HepG2 (cell line): Measurements from ENCODE around the gene CYSRT1. TPM values are rescaled to one million over a fixed set of nuclear protein-coding genes. Genes with fewer than 3 reads are reported as not detected.

ENCODE experiments used
- FOXP4 ChIP-seq: sonication (generic); formaldehyde crosslinking; IDR thresholded peaks from 2 replicates; pipeline ENCODE4 v1.4.0; 2020; ENCODE audit warnings: missing genetic modification reagents
- IKZF4 ChIP-seq: sonication (generic); formaldehyde crosslinking; IDR thresholded peaks from 2 replicates; pipeline ENCODE4 v1.5.1; 2020; ENCODE audit warnings: borderline replicate concordance, mild to moderate bottlenecking, low read depth, missing genetic modification reagents; ENCODE audit errors: not compliant biosample characterization
- MAF1 ChIP-seq: sonication (generic); formaldehyde crosslinking; IDR thresholded peaks from 2 replicates; pipeline ENCODE4 v1.5.0; 2020; ENCODE audit warnings: missing genetic modification reagents, borderline replicate concordance
- PRMT3 ChIP-seq: sonication (generic); formaldehyde crosslinking; IDR thresholded peaks from 2 replicates; pipeline ENCODE4 v1.8.1; 2022; ENCODE audit warnings: low read depth, mild to moderate bottlenecking, moderate library complexity, missing genetic modification reagents, borderline replicate concordance
- RFX3 ChIP-seq: IDR thresholded peaks from 2 replicates; pipeline ENCODE4 v1.6.1; 2016; ENCODE audit warnings: missing biosample characterization, missing genetic modification reagents
- SMAD1 ChIP-seq: sonication (generic); formaldehyde crosslinking; IDR thresholded peaks from 2 replicates; pipeline ENCODE4 v1.4.0; 2020; ENCODE audit warnings: missing genetic modification reagents, low read depth, mild to moderate bottlenecking, borderline replicate concordance
- ZNF564 ChIP-seq: sonication (generic); formaldehyde crosslinking; IDR thresholded peaks from 2 replicates; pipeline ENCODE4 v1.8.1; 2023; ENCODE audit warnings: mild to moderate bottlenecking, missing genetic modification reagents
- ZNF574 ChIP-seq: sonication (generic); formaldehyde crosslinking; IDR thresholded peaks from 2 replicates; pipeline ENCODE4 v1.4.0; 2020; ENCODE audit warnings: missing genetic modification reagents
- ZNF687 ChIP-seq: sonication (generic); formaldehyde crosslinking; IDR thresholded peaks from 2 replicates; pipeline ENCODE4 v1.5.1; 2020; ENCODE audit warnings: mild to moderate bottlenecking, missing genetic modification reagents, moderate library complexity
- ZNF709 ChIP-seq: sonication (generic); formaldehyde crosslinking; IDR thresholded peaks from 2 replicates; pipeline ENCODE4 v1.5.0; 2020; ENCODE audit warnings: mild to moderate bottlenecking, missing genetic modification reagents
- polyA plus RNA-seq, 8 experiments: library from polyadenylated mRNA; depleted of rRNA in 3 of 8; stranded (reverse) in 7 of 8; unstranded in 1 of 8; fragments of >200 nt; fragmentation: Illumina TruSeq in 4 of 8; extraction: Trizol in 4 of 8; gene quantifications; 2 replicates each; pipeline versions ENCODE4 v1.2.1 to v1.2.3, GENCODE V29; 2011 to 2016; ENCODE audit warnings: low read depth in 4 of 8, missing spikeins in 1 of 8, mixed read lengths in 1 of 8; ENCODE audit not compliant: insufficient read depth in 1 of 8
- total RNA-seq, 5 experiments: library from RNA; depleted of rRNA; stranded (reverse); fragments of >200 nt; fragmentation: Illumina TruSeq; extraction: Trizol; gene quantifications; 2 replicates each; pipeline ENCODE4 v1.2.3, GENCODE V29; 2016; ENCODE audit warnings: low read depth in 1 of 5
- TF ChIP-seq, protein P1 (sequence below): IDR thresholded peaks from 2 replicates; pipeline ENCODE4 v1.6.1; 2018; ENCODE audit warnings: missing genetic modification reagents
- TF ChIP-seq, protein P2 (sequence below): sonication (generic); formaldehyde crosslinking; IDR thresholded peaks from 2 replicates; pipeline ENCODE4 v1.4.0; 2020; ENCODE audit warnings: missing genetic modification reagents, borderline replicate concordance
- TF ChIP-seq, protein P3 (sequence below): sonication (generic); formaldehyde crosslinking; IDR thresholded peaks from 2 replicates; pipeline ENCODE4 v1.8.0; 2022; ENCODE audit warnings: mild to moderate bottlenecking, missing genetic modification reagents, moderate library complexity

CYSRT1 gene
- total and polyA plus RNA-seq, 2 of the 13 experiments (the other 11 are each of a cell fraction or from before 2014, with no cell fraction given) = 1.5 to 2.1 TPM

GRCh38 chr9:137198902-137199283, 26.1 kb upstream of the CYSRT1 start (continued):
- TF ChIP-seq ZNF574 (CRISPR knock-in tag) (peak; percentile 24; the same call in 1 of the 2 replicates), PRMT3 (CRISPR knock-in tag) (no peak), ZNF709 (CRISPR knock-in tag) (0 out of 2 replicates have a peak, but pooled peaks have one; percentile 38), RFX3 (CRISPR knock-in tag) (no peak), MAF1 (CRISPR knock-in tag) (no peak), ZNF687 (CRISPR knock-in tag) (peak; percentile 36; the same call in 1 of the 2 replicates), ZNF564 (CRISPR knock-in tag) (no peak), FOXP4 (CRISPR knock-in tag) (no peak), IKZF4 (CRISPR knock-in tag) (peak; percentile 55), SMAD1 (no peak)
- TF ChIP-seq, protein P1, sequence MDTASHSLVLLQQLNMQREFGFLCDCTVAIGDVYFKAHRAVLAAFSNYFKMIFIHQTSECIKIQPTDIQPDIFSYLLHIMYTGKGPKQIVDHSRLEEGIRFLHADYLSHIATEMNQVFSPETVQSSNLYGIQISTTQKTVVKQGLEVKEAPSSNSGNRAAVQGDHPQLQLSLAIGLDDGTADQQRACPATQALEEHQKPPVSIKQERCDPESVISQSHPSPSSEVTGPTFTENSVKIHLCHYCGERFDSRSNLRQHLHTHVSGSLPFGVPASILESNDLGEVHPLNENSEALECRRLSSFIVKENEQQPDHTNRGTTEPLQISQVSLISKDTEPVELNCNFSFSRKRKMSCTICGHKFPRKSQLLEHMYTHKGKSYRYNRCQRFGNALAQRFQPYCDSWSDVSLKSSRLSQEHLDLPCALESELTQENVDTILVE (CRISPR knock-in tag) = no peak
- TF ChIP-seq, protein P2, sequence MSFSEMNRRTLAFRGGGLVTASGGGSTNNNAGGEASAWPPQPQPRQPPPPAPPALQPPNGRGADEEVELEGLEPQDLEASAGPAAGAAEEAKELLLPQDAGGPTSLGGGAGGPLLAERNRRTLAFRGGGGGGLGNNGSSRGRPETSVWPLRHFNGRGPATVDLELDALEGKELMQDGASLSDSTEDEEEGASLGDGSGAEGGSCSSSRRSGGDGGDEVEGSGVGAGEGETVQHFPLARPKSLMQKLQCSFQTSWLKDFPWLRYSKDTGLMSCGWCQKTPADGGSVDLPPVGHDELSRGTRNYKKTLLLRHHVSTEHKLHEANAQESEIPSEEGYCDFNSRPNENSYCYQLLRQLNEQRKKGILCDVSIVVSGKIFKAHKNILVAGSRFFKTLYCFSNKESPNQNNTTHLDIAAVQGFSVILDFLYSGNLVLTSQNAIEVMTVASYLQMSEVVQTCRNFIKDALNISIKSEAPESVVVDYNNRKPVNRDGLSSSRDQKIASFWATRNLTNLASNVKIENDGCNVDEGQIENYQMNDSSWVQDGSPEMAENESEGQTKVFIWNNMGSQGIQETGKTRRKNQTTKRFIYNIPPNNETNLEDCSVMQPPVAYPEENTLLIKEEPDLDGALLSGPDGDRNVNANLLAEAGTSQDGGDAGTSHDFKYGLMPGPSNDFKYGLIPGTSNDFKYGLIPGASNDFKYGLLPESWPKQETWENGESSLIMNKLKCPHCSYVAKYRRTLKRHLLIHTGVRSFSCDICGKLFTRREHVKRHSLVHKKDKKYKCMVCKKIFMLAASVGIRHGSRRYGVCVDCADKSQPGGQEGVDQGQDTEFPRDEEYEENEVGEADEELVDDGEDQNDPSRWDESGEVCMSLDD (CRISPR knock-in tag) = no peak
- TF ChIP-seq, protein P3, sequence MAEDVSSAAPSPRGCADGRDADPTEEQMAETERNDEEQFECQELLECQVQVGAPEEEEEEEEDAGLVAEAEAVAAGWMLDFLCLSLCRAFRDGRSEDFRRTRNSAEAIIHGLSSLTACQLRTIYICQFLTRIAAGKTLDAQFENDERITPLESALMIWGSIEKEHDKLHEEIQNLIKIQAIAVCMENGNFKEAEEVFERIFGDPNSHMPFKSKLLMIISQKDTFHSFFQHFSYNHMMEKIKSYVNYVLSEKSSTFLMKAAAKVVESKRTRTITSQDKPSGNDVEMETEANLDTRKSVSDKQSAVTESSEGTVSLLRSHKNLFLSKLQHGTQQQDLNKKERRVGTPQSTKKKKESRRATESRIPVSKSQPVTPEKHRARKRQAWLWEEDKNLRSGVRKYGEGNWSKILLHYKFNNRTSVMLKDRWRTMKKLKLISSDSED (CRISPR knock-in tag) = no peak
